Thyroid gland (tissue), 4 donors: ENCODE measurements around the gene CTRB2. TPM values are rescaled to one million over a fixed set of nuclear protein-coding genes. Genes with fewer than 3 reads are reported as not detected.
A peak's percentile ranks its signal among the peaks of the same experiment; 100 is the strongest.

Source experiments
- DNase-seq, 2 donors: peaks; one replicate each; pipeline ENCODE4 v3.0.0-alpha.2; 2019
- H3K27ac ChIP-seq, 3 donors: fragments of 200-600 bp; sonication (generic); 1 replicate in 2 of 3; 2 replicates in 1 of 3; pipeline ENCODE4 v1.5.1; 2016 to 2019; ENCODE audit warnings: mild to moderate bottlenecking in 1 of 3, moderate library complexity in 1 of 3
- H3K27me3 ChIP-seq: fragments of 200-600 bp; sonication (generic); one replicate; pipeline ENCODE4 v1.5.1; 2019
- H3K36me3 ChIP-seq, 2 donors: fragments of 200-600 bp; sonication (generic); one replicate each; pipeline ENCODE4 v1.5.1; 2016 to 2019
- H3K4me1 ChIP-seq, 2 donors: fragments of 200-600 bp; sonication (generic); one replicate each; pipeline ENCODE4 v1.5.1; 2017 to 2019
- H3K4me3 ChIP-seq, 3 donors: fragments of 200-600 bp; sonication (generic); replicated peaks in 1 of 3; 1 replicate in 2 of 3; 2 replicates in 1 of 3; pipeline ENCODE4 v1.5.1; 2016; ENCODE audit warnings: mild to moderate bottlenecking in 1 of 3
- H3K9me3 ChIP-seq: fragments of 200-600 bp; sonication (generic); one replicate; pipeline ENCODE4 v1.5.1; 2017
- POLR2A ChIP-seq, 2 donors: fragments of 450-650 bp; IDR thresholded peaks; one replicate each; pipeline ENCODE4 v1.6.1; 2017; ENCODE audit warnings: antibody characterized with exemption in 2 of 2, mild to moderate bottlenecking in 2 of 2, moderate library complexity in 1 of 2
- WGBS, 2 donors: methylation state at CpG; one replicate each; pipeline ENCODE4 v1.1.5; 2017; 5-methylcytosine and 5-hydroxymethylcytosine counted together
- intact Hi-C: fragments of 100-400 bp; cut with DNase I; formaldehyde crosslinking; loops from one replicate; pipeline ENCODE4 v1.15.1; 2023
- total RNA-seq, 4 donors: library from RNA; depleted of rRNA; stranded (reverse); fragments of >200 nt; gene quantifications; one replicate each; pipeline ENCODE4 v1.2.3, GENCODE V29; 2016
- TF ChIP-seq, protein P1 (sequence below), 6 experiments: fragments of 200-600 bp in 3 of 6; fragments of 450-650 bp in 3 of 6; sonication (generic) in 3 of 6; IDR thresholded peaks; one replicate each; pipeline ENCODE4 v1.5.1; 2016 to 2019; ENCODE audit warnings: antibody characterized with exemption in 6 of 6, mild to moderate bottlenecking in 2 of 6, inconsistent platforms in 1 of 6, moderate library complexity in 1 of 6

CTRB2 gene
- total RNA-seq, 4 donors from 2014 or later = not detected

GRCh38 chr16:75252049-75252864, 45.3 kb upstream of the CTRB2 start:
- WGBS, 2 donors = 69 to 72% methylated on average over 23 to 24 of the region's 24 CpGs

DNA sequence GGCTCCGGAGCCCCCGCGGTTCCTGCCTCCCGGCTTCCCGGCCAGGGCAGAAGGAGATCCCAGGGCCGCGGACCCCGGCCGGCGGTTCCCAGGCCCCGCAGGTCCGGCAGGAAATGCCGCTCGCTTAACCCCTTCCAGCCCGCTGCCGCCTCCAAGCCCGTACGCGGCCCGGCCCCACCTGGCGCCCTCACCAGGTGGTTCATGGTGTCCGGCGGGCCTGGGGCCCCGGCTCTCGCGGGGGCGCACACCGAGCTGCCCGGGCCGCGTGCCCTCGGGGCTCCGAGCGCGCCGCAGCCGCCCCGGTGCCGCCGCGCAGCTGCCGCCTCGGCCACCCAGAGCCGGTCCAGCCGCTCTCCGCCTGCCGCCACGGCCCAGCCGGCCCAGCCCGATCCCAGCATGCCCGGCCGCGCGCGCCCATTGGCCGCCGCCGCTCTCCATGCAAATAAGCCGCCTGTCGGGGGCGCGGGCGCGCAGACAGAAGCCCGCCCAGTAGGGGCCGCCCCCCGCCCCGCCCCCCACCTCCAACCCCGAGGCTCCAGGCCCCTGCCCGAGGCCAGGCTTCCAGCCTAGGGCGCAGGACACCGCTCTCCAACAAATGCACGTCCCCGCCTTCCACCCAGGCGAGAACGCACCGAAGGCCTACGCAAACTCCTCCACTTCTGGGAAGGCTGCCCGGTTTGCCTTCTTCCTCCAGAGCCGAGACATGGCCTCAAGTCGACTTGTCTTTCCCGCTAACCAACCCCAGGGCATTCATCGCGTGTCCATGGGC, 44.5 kb upstream of the CTRB2 start, which contains the start of gene BCAR1:
BCAR1 (minus strand) TSS at position 345 of the 769 bp plus-strand sequence; CDS start at position 203, 142 bp downstream.
- 15 to 40% methylated on average over 4 of the region's 84 CpGs for WGBS, 2 donors
- H3K4me3 ChIP-seq = peak within 1 kb of the TSS; percentile 59 to 80 (median 71)
- H3K27me3 ChIP-seq = no peaks in the 10 kb centered on the region
- DNase-seq = peak; percentile 88 to 91
- H3K9me3 ChIP-seq = no peaks in the 10 kb centered on the region
- H3K36me3 ChIP-seq = no peaks in the 10 kb centered on the region
- peak within 1 kb of the TSS; percentile 72 to 91 (median 90) for H3K27ac ChIP-seq
- peaks cover 57 to 86% of the 10 kb centered on the region in 2 donors for H3K4me1 ChIP-seq
- TF ChIP-seq POLR2A (IDR thresholded peaks at IDR 0.05) = peak; percentile 67 to 91
- TF ChIP-seq, protein P1, sequence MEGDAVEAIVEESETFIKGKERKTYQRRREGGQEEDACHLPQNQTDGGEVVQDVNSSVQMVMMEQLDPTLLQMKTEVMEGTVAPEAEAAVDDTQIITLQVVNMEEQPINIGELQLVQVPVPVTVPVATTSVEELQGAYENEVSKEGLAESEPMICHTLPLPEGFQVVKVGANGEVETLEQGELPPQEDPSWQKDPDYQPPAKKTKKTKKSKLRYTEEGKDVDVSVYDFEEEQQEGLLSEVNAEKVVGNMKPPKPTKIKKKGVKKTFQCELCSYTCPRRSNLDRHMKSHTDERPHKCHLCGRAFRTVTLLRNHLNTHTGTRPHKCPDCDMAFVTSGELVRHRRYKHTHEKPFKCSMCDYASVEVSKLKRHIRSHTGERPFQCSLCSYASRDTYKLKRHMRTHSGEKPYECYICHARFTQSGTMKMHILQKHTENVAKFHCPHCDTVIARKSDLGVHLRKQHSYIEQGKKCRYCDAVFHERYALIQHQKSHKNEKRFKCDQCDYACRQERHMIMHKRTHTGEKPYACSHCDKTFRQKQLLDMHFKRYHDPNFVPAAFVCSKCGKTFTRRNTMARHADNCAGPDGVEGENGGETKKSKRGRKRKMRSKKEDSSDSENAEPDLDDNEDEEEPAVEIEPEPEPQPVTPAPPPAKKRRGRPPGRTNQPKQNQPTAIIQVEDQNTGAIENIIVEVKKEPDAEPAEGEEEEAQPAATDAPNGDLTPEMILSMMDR (IDR thresholded peaks at IDR 0.05) = no peak
- intact Hi-C loops = no loop called here

More at GRCh38 chr16:75252049-75252864, 45.3 kb upstream of the CTRB2 start:
- no peak overlapping the region for H3K4me3 ChIP-seq
- H3K4me1 ChIP-seq = peaks cover 65 to 86% of the 10 kb centered on the region in 2 donors
- no peak for DNase-seq
- TF ChIP-seq, protein P1 (IDR thresholded peaks at IDR 0.05) = no peak
- no peak for TF ChIP-seq POLR2A (IDR thresholded peaks at IDR 0.05)
- H3K9me3 ChIP-seq = no peaks in the 10 kb centered on the region
- intact Hi-C loops = no loop called here
- H3K27ac ChIP-seq = peak overlapping the region; percentile 69 to 79 (median 78)
- no peaks in the 10 kb centered on the region for H3K36me3 ChIP-seq
- no peaks in the 10 kb centered on the region for H3K27me3 ChIP-seq

GRCh38 chr16:75250809-75251279, 43.9 kb upstream of the CTRB2 start:
- 0% methylated on average over 5 to 10 of the region's 59 CpGs for WGBS, 2 donors
- H3K27ac ChIP-seq = peak overlapping the region; percentile 72 to 91 (median 90)
- H3K4me3 ChIP-seq = peak overlapping the region; percentile 59 to 80 (median 71)
- intact Hi-C loops = no loop called here
- H3K9me3 ChIP-seq = no peaks in the 10 kb centered on the region
- H3K36me3 ChIP-seq = no peaks in the 10 kb centered on the region
- DNase-seq = peak in 1 of 2 donors; percentile 50
- TF ChIP-seq, protein P1 (IDR thresholded peaks at IDR 0.05) = no peak
- no peak for TF ChIP-seq POLR2A (IDR thresholded peaks at IDR 0.05)
- H3K27me3 ChIP-seq = no peaks in the 10 kb centered on the region
- peaks cover 56 to 86% of the 10 kb centered on the region in 2 donors for H3K4me1 ChIP-seq

DNA sequence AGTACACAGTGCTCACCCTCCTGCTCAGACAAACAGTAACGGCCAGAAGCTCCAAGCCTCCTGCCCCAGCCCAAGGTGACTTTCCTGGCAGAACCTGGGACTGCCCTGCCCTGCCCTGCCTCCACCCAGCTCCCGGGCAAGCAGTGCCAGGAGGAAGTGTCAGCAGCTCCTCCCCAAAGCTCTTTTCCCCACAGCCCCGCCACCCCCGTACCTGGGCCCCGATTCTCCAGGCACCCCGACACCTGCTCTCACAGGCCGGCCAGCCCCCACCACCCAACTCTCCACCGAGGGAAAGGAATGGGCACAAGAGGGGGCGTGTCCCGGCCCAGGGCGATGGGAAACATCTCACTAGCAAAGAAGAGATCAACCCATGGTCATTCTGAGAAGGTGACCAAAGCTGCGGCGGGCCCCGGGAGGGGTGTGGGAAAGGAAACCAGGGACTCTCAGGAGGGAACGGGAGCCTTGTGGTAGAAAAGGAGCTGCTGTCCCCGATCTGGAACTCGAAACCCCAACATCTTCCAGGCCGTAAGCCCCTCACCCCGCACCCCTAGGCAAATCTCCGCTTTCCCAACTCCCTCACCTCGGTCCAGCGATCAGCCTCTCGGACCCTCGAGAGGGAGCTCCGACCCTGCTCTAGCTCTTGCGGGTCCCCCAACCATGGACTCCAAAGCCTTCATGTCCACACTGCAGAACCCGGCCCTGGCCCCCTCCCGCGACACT, 43.3 kb upstream of the CTRB2 start:
- H3K36me3 ChIP-seq = no peaks in the 10 kb centered on the region
- H3K27me3 ChIP-seq = no peaks in the 10 kb centered on the region
- intact Hi-C loops = no loop called here
- DNase-seq = peak; percentile 67 to 76
- WGBS, 2 donors = 1 to 3% methylated on average over 26 to 29 of the region's 29 CpGs
- TF ChIP-seq, protein P1 (IDR thresholded peaks at IDR 0.05) = no peak
- TF ChIP-seq POLR2A (IDR thresholded peaks at IDR 0.05) = peak in 1 of 2 donors; percentile 5
- H3K27ac ChIP-seq = peak overlapping the region; percentile 72 to 91 (median 90)
- H3K4me3 ChIP-seq = peak overlapping the region; percentile 59 to 80 (median 71)
- peaks cover 58 to 86% of the 10 kb centered on the region in 2 donors for H3K4me1 ChIP-seq
- H3K9me3 ChIP-seq = no peaks in the 10 kb centered on the region
